CD4-positive, alpha-beta T cell treated with Interferon gamma for 1 hour (primary cell): ENCODE measurements around the gene MAJIN.

Experiments
- DNase-seq: peaks from one replicate; pipeline ENCODE4 v3.0.0-alpha.2; 2020

MAJIN gene

GRCh38 chr11:64891215-64891848, 80.6 kb downstream of the MAJIN start:
- DNase-seq = no peak

GRCh38 chr11:64890522-64890939, 81.4 kb downstream of the MAJIN start:
- no peak for DNase-seq

GRCh38 chr11:64888729-64889511, 83.0 kb downstream of the MAJIN start:
- no peak for DNase-seq

DNA sequence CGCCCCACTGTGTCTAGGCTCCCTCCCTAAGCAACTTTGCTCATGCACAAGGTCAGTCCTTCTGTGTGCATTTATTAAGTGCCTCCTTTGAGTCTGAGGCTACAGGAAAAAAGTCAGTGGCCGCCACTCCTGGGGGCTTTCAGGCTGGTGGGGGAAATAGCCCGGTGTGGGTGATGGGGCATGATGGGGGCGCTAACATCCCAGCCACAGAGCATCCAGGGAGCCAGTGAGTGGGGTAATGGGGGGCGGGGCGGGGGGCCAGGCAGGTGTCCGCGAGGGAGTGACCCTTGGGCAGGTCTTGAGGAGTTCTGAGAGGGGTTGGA, 83.5 kb downstream of the MAJIN start:
- no peak for DNase-seq
